ENCODE results near the gene GPHA2. TPM values are rescaled to one million over a fixed set of nuclear protein-coding genes. Genes with fewer than 3 reads are reported as not detected.

GPHA2 gene
- total and polyA plus RNA-seq, 4 donors, result 0.43 TPM; not detected in 3

GRCh38 chr11:64917663-64917995, 18.1 kb downstream of the GPHA2 start:
- Histone ChIP-seq H3K4me3 (ENCODE audit: low read length in 2 of 2) (peak overlapping the region; percentile 38 to 48), H3K4me1 (ENCODE audit: control insufficient read depth in 1 of 2, insufficient read depth in 2 of 2, low read length in 2 of 2) (no peaks in the 10 kb centered on the region), H3K27ac (ENCODE audit: low read depth in 1 of 2, low read length in 2 of 2) (peak overlapping the region in 1 of 2 donors; percentile 14), H3K27me3 (ENCODE audit: control insufficient read depth in 1 of 2, insufficient read depth in 2 of 2, low read length in 1 of 2) (no peaks in the 10 kb centered on the region), H3K9me3 (ENCODE audit: control insufficient read depth, low read length) (no peaks in the 10 kb centered on the region), H3K36me3 (ENCODE audit: control insufficient read depth in 1 of 2, insufficient read depth in 2 of 2, low read length in 1 of 2) (peaks cover 0 to 4% of the 10 kb centered on the region in 2 donors)
- no peak for DNase-seq
- ATAC-seq (ENCODE audit: low FRiP score), result no peak
- intact Hi-C loops (cut with DNase I), result no loop called here
- WGBS, 2 donors, result 1 to 4% methylated on average over 6 of the region's 6 CpGs

DNA sequence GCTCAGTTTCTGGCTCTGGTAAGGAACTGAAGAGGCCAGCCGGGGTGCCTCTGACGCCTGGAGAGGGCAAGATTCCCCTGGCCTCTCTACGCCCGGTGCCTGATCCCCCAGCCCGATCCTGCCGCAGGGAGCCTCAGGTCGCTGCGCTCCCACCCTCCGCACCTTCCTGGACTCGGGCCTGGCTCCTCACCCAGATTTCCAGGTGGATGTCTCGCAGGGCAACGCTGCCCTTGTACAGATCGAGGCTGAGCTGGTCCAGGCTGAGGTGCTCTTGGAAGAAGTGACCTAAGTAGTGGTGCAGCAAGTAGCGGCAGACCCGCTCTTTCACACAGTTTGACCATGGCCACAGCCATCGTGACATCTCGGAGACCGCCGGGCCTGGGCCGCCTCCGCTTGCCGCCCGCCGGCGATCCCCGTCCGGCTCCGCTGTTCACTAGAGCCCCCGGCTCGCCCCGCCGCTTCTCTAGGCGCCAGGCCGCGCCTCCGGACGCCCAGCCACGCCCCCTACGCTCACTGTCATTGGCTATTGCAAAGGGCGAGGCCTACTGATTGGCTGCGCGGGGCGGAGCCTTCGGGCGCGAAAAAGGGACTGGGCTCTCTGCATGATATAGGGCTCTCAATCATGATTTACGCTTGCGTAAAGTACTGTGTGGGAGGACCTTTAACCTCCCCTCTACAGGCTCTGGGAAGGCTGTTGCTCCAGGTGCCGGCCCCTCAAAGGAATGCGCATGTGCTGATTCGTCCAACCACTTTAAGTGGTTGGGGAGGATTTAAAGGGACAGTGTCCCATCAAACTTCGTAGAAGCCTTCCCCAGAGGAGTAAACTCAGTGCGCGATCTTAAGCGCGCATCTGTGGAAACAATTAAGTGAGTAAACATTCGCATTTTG, 18.7 kb downstream of the GPHA2 start, which contains the start of gene ATG2A:
Gene ATG2A, minus strand, starts transcription at position 435 of the 888 bp plus-strand sequence. Its CDS starts 74 bp downstream, at position 361.
- Histone ChIP-seq H3K9me3 (ENCODE audit: control insufficient read depth, low read length) (no peaks in the 10 kb centered on the region), H3K27me3 (ENCODE audit: control insufficient read depth in 1 of 2, insufficient read depth in 2 of 2, low read length in 1 of 2) (no peaks in the 10 kb centered on the region), H3K4me1 (ENCODE audit: control insufficient read depth in 1 of 2, insufficient read depth in 2 of 2, low read length in 2 of 2) (no peaks in the 10 kb centered on the region), H3K4me3 (ENCODE audit: low read length in 2 of 2) (peak within 1 kb of the TSS; percentile 69 to 74), H3K27ac (ENCODE audit: low read depth in 1 of 2, low read length in 2 of 2) (peak within 1 kb of the TSS in 1 of 2 donors; percentile 14), H3K36me3 (ENCODE audit: control insufficient read depth in 1 of 2, insufficient read depth in 2 of 2, low read length in 1 of 2) (peaks cover 0 to 4% of the 10 kb centered on the region in 2 donors)
- intact Hi-C loops (cut with DNase I), result no loop called here
- DNase-seq (peak; percentile 99 to 100), ATAC-seq (ENCODE audit: low FRiP score) (peak; percentile 97)
- WGBS, 2 donors, result 0 to 1% methylated on average over 56 to 57 of the region's 57 CpGs

DNA sequence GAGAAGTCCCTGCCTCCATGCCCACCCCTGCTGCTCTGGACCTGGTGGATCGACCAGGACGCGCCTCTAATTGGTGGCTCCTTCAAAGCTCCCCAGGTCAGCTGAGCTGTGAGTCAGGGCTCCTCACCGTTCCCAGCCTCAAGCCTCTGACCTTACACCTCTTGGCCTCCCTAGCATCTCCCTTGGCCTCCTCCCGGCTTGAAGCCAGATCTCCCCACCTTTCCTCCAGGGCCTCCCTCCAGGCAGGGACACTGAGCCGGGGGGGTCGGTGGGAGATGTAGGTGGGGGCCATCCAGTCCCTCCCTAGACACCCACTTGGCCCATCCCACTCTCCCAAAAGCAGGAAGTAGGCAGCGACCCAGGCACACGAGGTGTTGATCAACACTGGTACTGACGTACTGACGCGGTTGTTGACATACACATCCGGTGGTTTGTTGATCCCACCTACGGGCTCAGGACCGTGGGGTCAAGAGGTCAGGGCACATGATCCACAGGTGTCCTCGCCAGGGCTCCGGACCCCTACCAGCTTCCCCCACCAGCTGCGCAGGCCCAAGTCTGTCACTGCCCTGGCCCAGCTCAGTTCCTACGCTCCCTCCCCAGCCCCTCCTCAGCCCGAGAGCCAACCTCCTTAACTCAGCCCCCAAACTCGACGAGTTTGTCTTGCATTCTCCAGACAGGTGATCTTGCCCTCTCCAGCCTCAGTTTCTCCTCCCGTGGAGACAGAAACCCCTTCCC, 19.5 kb downstream of the GPHA2 start:
- Histone ChIP-seq H3K4me1 (ENCODE audit: control insufficient read depth in 1 of 2, insufficient read depth in 2 of 2, low read length in 2 of 2) (no peaks in the 10 kb centered on the region), H3K4me3 (ENCODE audit: low read length in 2 of 2) (peak overlapping the region; percentile 69 to 74), H3K9me3 (ENCODE audit: control insufficient read depth, low read length) (no peaks in the 10 kb centered on the region), H3K36me3 (ENCODE audit: control insufficient read depth in 1 of 2, insufficient read depth in 2 of 2, low read length in 1 of 2) (peaks cover 0 to 7% of the 10 kb centered on the region in 2 donors), H3K27me3 (ENCODE audit: control insufficient read depth in 1 of 2, insufficient read depth in 2 of 2, low read length in 1 of 2) (no peaks in the 10 kb centered on the region), H3K27ac (ENCODE audit: low read depth in 1 of 2, low read length in 2 of 2) (no peak overlapping the region)
- peak; percentile 2 for ATAC-seq (ENCODE audit: low FRiP score)
- intact Hi-C loops (cut with DNase I), result no loop called here
- 6% methylated on average over 23 of the region's 23 CpGs for WGBS, 2 donors
- peak; percentile 71 to 82 for DNase-seq

DNA sequence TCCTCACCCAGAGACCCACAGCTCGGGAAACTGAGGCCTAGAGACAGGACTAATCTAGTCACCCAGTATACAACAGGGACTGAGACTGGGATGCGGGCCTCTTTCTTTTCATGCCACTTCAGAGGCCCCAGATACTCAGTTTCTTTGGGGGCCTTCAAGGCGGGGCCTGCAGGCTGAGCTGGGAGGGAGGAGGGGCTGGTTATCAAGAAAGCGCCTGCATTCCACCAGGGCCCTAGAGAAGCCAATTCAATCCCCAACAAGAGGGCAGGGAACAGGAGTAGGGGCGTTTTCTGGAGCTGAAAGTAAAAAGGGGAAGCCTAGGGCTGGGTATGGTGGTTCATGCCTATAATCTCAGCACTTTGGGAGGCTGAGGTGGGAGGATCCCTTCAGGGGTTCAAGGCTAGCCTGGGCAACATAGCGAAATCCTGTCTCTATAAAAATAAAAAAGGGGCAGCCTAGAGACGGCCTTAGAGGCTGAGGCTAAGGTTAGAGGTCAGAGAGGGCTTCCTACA, 20.3 kb downstream of the GPHA2 start:
- DNase-seq (no peak), ATAC-seq (ENCODE audit: low FRiP score) (no peak)
- Histone ChIP-seq H3K4me1 (ENCODE audit: control insufficient read depth in 1 of 2, insufficient read depth in 2 of 2, low read length in 2 of 2) (no peaks in the 10 kb centered on the region), H3K4me3 (ENCODE audit: low read length in 2 of 2) (no peak overlapping the region), H3K27ac (ENCODE audit: low read depth in 1 of 2, low read length in 2 of 2) (no peak overlapping the region), H3K36me3 (ENCODE audit: control insufficient read depth in 1 of 2, insufficient read depth in 2 of 2, low read length in 1 of 2) (peaks cover 0 to 8% of the 10 kb centered on the region in 2 donors), H3K9me3 (ENCODE audit: control insufficient read depth, low read length) (no peaks in the 10 kb centered on the region), H3K27me3 (ENCODE audit: control insufficient read depth in 1 of 2, insufficient read depth in 2 of 2, low read length in 1 of 2) (no peaks in the 10 kb centered on the region)
- WGBS, 2 donors, result 70 to 78% methylated on average over 7 of the region's 7 CpGs
- intact Hi-C loops (cut with DNase I), result no loop called here

GRCh38 chr11:64914123-64914522, 21.6 kb downstream of the GPHA2 start:
- no peak for ATAC-seq (ENCODE audit: low FRiP score)

DNA sequence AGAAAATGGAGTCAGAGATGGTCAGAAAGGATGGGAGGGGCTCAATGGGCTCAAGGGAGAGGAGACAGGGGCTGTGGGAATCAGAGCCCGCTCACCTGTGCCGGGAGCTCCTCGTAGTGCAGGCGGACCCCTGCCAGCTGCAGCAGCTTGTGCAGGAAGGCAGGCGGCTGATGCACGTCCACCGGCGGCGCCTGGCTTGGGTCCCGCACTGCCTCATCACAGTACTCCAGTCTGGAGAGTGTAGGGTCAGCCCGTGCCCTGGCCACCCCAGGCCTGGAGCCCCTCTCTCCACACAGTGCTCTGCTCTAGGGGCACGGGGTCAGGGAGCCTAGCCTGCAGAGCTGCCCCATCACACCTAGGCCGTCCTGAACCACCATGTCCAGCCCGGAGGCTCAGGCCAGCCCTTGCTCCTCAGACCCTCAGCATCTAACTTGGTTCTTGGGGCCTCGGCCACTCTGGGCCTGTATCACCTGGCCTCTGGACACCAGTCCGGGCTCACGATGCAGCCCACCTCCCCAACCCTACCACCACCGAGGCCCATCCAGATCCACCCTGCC, 22.4 kb downstream of the GPHA2 start:
- Histone ChIP-seq H3K36me3 (ENCODE audit: control insufficient read depth in 1 of 2, insufficient read depth in 2 of 2, low read length in 1 of 2) (peaks cover 0 to 10% of the 10 kb centered on the region in 2 donors), H3K4me3 (ENCODE audit: low read length in 2 of 2) (no peak overlapping the region), H3K27me3 (ENCODE audit: control insufficient read depth in 1 of 2, insufficient read depth in 2 of 2, low read length in 1 of 2) (no peaks in the 10 kb centered on the region), H3K27ac (ENCODE audit: low read depth in 1 of 2, low read length in 2 of 2) (no peak overlapping the region), H3K9me3 (ENCODE audit: control insufficient read depth, low read length) (no peaks in the 10 kb centered on the region), H3K4me1 (ENCODE audit: control insufficient read depth in 1 of 2, insufficient read depth in 2 of 2, low read length in 2 of 2) (no peaks in the 10 kb centered on the region)
- intact Hi-C loops (cut with DNase I), result no loop called here
- DNase-seq, result no peak
- ATAC-seq (ENCODE audit: low FRiP score), result no peak
- WGBS, 2 donors, result 91 to 92% methylated on average over 18 of the region's 18 CpGs

More at GRCh38 chr11:64914123-64914522, 21.6 kb downstream of the GPHA2 start:
- Histone ChIP-seq H3K4me1 (ENCODE audit: control insufficient read depth in 1 of 2, insufficient read depth in 2 of 2, low read length in 2 of 2) (no peaks in the 10 kb centered on the region), H3K27ac (ENCODE audit: low read depth in 1 of 2, low read length in 2 of 2) (no peak overlapping the region), H3K36me3 (ENCODE audit: control insufficient read depth in 1 of 2, insufficient read depth in 2 of 2, low read length in 1 of 2) (peaks cover 0 to 10% of the 10 kb centered on the region in 2 donors), H3K27me3 (ENCODE audit: control insufficient read depth in 1 of 2, insufficient read depth in 2 of 2, low read length in 1 of 2) (no peaks in the 10 kb centered on the region), H3K4me3 (ENCODE audit: low read length in 2 of 2) (no peak overlapping the region), H3K9me3 (ENCODE audit: control insufficient read depth, low read length) (no peaks in the 10 kb centered on the region)
- intact Hi-C loops (cut with DNase I), result no loop called here
- 94% methylated on average over 16 to 17 of the region's 17 CpGs for WGBS, 2 donors
- no peak for DNase-seq

DNA sequence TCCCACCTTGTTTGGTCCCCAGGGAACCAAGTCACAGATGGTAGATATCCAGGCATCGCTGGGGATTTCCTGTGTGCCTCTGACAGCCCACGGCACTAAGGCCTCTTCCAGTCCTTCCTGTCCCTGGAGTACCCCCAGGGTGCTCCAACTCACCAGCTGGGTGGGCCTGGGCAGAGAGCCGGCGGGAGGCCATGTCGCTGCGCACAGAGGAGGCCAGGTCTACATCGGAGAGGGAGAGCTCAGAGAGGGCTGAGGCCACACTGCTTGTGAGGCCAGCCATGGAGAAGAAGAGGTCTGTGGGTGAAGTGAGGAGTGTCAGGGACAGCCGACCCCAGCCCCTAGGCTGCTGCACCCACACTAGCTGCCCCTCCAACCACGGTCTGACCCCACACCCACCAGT, 24.0 kb downstream of the GPHA2 start:
- WGBS, 2 donors, result 88 to 90% methylated on average over 8 to 9 of the region's 9 CpGs

GRCh38 chr11:64911142-64911541, 24.6 kb downstream of the GPHA2 start:
- WGBS, 2 donors, result 88 to 89% methylated on average over 7 of the region's 7 CpGs
- intact Hi-C loops (cut with DNase I), result no loop called here

More for the DNA sequence above, 24.0 kb downstream of the GPHA2 start:
- no peaks in the 10 kb centered on the region for H3K27me3 ChIP-seq (ENCODE audit: control insufficient read depth in 1 of 2, insufficient read depth in 2 of 2, low read length in 1 of 2)
- no peak overlapping the region for H3K27ac ChIP-seq (ENCODE audit: low read depth in 1 of 2, low read length in 2 of 2)
- ATAC-seq (ENCODE audit: low FRiP score), result no peak
- peaks cover 0 to 14% of the 10 kb centered on the region in 2 donors for H3K36me3 ChIP-seq (ENCODE audit: control insufficient read depth in 1 of 2, insufficient read depth in 2 of 2, low read length in 1 of 2)
- H3K9me3 ChIP-seq (ENCODE audit: control insufficient read depth, low read length), result no peaks in the 10 kb centered on the region
- DNase-seq, result no peak
- no peaks in the 10 kb centered on the region for H3K4me1 ChIP-seq (ENCODE audit: control insufficient read depth in 1 of 2, insufficient read depth in 2 of 2, low read length in 2 of 2)
- intact Hi-C loops (cut with DNase I), result no loop called here
- no peak overlapping the region for H3K4me3 ChIP-seq (ENCODE audit: low read length in 2 of 2)

More at GRCh38 chr11:64911142-64911541, 24.6 kb downstream of the GPHA2 start:
- H3K9me3 ChIP-seq (ENCODE audit: control insufficient read depth, low read length), result no peaks in the 10 kb centered on the region
- DNase-seq (no peak), ATAC-seq (ENCODE audit: low FRiP score) (no peak)
- no peaks in the 10 kb centered on the region for H3K4me1 ChIP-seq (ENCODE audit: control insufficient read depth in 1 of 2, insufficient read depth in 2 of 2, low read length in 2 of 2)
- H3K4me3 ChIP-seq (ENCODE audit: low read length in 2 of 2), result no peak overlapping the region
- H3K36me3 ChIP-seq (ENCODE audit: control insufficient read depth in 1 of 2, insufficient read depth in 2 of 2, low read length in 1 of 2), result peaks cover 0 to 16% of the 10 kb centered on the region in 2 donors
- H3K27ac ChIP-seq (ENCODE audit: low read depth in 1 of 2, low read length in 2 of 2), result no peak overlapping the region
- no peaks in the 10 kb centered on the region for H3K27me3 ChIP-seq (ENCODE audit: control insufficient read depth in 1 of 2, insufficient read depth in 2 of 2, low read length in 1 of 2)

All from aorta (tissue), 5 donors.